HUES6 (cell line): ENCODE measurements around the gene CA9.
"Not testable (repeated sequence)": the region's sequence is repeated elsewhere in the genome, so short reads cannot be mapped to it uniquely, and the experiment has no call there.

Source experiments
- H3K27ac ChIP-seq: 2 replicates; pipeline ENCODE4 v1.7.0; 2013; ENCODE audit warnings: low read depth, mild to moderate bottlenecking, low read length, inconsistent platforms
- H3K27me3 ChIP-seq: 2 replicates; pipeline ENCODE4 v1.6.1; 2013; ENCODE audit warnings: low read length; ENCODE audit not compliant: control insufficient read depth, insufficient read depth
- H3K36me3 ChIP-seq: 2 replicates; pipeline ENCODE4 v1.6.1; 2013; ENCODE audit warnings: low read length; ENCODE audit not compliant: control insufficient read depth, insufficient read depth
- H3K4me1 ChIP-seq: 2 replicates; pipeline ENCODE4 v1.6.1; 2013; ENCODE audit warnings: low read length; ENCODE audit not compliant: control insufficient read depth, insufficient read depth
- H3K4me3 ChIP-seq: 2 replicates; pipeline ENCODE4 v1.5.1; 2013; ENCODE audit warnings: low read depth, low read length
- H3K9ac ChIP-seq: one replicate; pipeline ENCODE4 v1.6.1; 2013; ENCODE audit warnings: mild to moderate bottlenecking, low read length
- H3K9me3 ChIP-seq: 2 replicates; pipeline ENCODE4 v1.6.1; 2013; ENCODE audit warnings: low read depth, low read length; ENCODE audit not compliant: control insufficient read depth, insufficient read depth

CA9 gene

DNA sequence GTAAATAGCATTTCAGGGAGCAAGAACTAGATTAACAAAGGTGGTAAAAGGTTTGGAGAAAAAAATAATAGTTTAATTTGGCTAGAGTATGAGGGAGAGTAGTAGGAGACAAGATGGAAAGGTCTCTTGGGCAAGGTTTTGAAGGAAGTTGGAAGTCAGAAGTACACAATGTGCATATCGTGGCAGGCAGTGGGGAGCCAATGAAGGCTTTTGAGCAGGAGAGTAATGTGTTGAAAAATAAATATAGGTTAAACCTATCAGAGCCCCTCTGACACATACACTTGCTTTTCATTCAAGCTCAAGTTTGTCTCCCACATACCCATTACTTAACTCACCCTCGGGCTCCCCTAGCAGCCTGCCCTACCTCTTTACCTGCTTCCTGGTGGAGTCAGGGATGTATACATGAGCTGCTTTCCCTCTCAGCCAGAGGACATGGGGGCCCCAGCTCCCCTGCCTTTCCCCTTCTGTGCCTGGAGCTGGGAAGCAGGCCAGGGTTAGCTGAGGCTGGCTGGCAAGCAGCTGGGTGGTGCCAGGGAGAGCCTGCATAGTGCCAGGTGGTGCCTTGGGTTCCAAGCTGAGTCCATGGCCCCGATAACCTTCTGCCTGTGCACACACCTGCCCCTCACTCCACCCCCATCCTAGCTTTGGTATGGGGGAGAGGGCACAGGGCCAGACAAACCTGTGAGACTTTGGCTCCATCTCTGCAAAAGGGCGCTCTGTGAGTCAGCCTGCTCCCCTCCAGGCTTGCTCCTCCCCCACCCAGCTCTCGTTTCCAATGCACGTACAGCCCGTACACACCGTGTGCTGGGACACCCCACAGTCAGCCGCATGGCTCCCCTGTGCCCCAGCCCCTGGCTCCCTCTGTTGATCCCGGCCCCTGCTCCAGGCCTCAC is at the start of gene CA9:
Gene CA9, plus strand, starts transcription at position 797 of the 893 bp plus-strand sequence. Its CDS starts 32 bp downstream, at position 829.
- no peaks in the 10 kb centered on the region for H3K36me3 ChIP-seq
- peaks cover 22% of the 10 kb centered on the region for H3K27me3 ChIP-seq
- H3K4me3 ChIP-seq = no peak within 1 kb of the TSS
- H3K9ac ChIP-seq = no peak within 1 kb of the TSS
- H3K27ac ChIP-seq = no peak within 1 kb of the TSS
- peaks cover 6% of the 10 kb centered on the region; the same call in 1 of the 2 replicates for H3K4me1 ChIP-seq
- H3K9me3 ChIP-seq = no peaks in the 10 kb centered on the region

GRCh38 chr9:35627575-35627974 is 46.2 kb upstream of the CA9 start:
- Histone ChIP-seq H3K4me1 (no peaks in the 10 kb centered on the region), H3K9ac (no peak overlapping the region), H3K36me3 (no peaks in the 10 kb centered on the region)

DNA sequence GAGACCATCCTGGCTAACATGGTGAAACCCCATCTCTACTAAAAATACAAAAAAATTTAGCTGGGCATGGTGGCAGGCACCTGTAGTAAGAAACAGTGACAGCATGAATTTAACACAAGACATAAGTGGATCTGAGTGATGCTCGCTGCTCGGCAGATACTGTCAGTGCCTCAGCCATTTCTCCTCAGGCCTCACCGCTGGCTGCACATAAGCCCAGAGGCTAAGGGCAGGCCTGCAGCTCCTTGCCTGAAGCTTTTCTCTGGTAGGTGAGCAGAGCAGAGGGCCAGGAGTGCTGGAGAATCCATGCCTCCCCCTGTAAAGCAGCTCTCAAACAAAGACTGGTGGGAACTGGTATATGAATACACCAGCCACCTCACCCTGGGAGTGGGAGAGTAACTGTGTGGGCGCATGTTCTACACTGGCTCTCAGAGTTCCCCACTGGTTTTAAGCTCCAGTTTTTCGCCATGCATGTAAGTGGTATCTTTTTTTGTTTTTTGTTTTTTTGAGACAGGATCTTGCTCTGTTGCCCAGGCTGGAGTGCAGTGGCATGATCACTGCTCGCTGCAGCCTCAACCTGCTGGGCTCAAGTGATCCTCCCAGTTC is 45.2 kb upstream of the CA9 start:
- Histone ChIP-seq H3K36me3 (no peaks in the 10 kb centered on the region), H3K27me3 (no peaks in the 10 kb centered on the region), H3K9ac (no peak overlapping the region), H3K4me3 (no peak overlapping the region), H3K27ac (no peak overlapping the region), H3K4me1 (no peaks in the 10 kb centered on the region), H3K9me3 (no peaks in the 10 kb centered on the region)

More at GRCh38 chr9:35627575-35627974, 46.2 kb upstream of the CA9 start:
- Histone ChIP-seq H3K27ac (no peak overlapping the region), H3K4me3 (no peak overlapping the region), H3K9me3 (no peaks in the 10 kb centered on the region), H3K27me3 (no peaks in the 10 kb centered on the region)

GRCh38 chr9:35629597-35629996 is 44.1 kb upstream of the CA9 start:
- H3K9me3 ChIP-seq = no peaks in the 10 kb centered on the region
- H3K9ac ChIP-seq = no peak overlapping the region
- no peak overlapping the region for H3K27ac ChIP-seq
- no peaks in the 10 kb centered on the region for H3K4me1 ChIP-seq
- H3K4me3 ChIP-seq = no peak overlapping the region
- H3K36me3 ChIP-seq = no peaks in the 10 kb centered on the region
- no peaks in the 10 kb centered on the region for H3K27me3 ChIP-seq

- no peak overlapping the region for H3K27ac ChIP-seq
- H3K9ac ChIP-seq = no peak overlapping the region
- no peak overlapping the region for H3K4me3 ChIP-seq
Measured at GRCh38 chr9:35635730-35636129, 38.0 kb upstream of the CA9 start.

GRCh38 chr9:35636135-35636876 is 37.4 kb upstream of the CA9 start:
- Histone ChIP-seq H3K4me3 (no peak overlapping the region), H3K9ac (no peak overlapping the region), H3K4me1 (no peaks in the 10 kb centered on the region), H3K9me3 (no peaks in the 10 kb centered on the region), H3K27ac (no peak overlapping the region), H3K27me3 (no peaks in the 10 kb centered on the region), H3K36me3 (peaks cover 2% of the 10 kb centered on the region; the same call in 1 of the 2 replicates)

More at GRCh38 chr9:35635730-35636129, 38.0 kb upstream of the CA9 start:
- H3K36me3 ChIP-seq = no peaks in the 10 kb centered on the region
- H3K27me3 ChIP-seq = no peaks in the 10 kb centered on the region
- H3K4me1 ChIP-seq = no peaks in the 10 kb centered on the region
- H3K9me3 ChIP-seq = no peaks in the 10 kb centered on the region

DNA sequence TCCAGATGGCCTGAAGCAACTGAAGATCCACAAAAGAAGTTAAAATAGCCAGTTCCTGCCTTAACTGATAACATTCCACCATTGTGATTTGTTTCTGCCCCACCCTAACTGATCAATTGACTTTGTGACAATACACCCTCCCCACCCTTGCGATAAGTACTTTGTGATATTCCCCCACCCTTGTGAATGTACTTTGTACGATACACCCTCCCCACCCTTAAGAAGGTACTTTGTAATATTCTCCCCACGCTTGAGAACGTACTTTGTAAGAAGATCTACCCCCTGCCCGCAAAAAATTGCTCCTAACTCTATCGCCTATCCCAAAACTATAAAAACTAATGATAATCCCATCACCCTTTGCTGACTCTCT is 36.9 kb upstream of the CA9 start:
- H3K36me3 ChIP-seq, H3K9me3 ChIP-seq, H3K27ac ChIP-seq, H3K9ac ChIP-seq, H3K27me3 ChIP-seq, H3K4me1 ChIP-seq, H3K4me3 ChIP-seq: not testable (repeated sequence)

GRCh38 chr9:35637427-35637955 is 36.2 kb upstream of the CA9 start:
- not testable (repeated sequence) for H3K27me3 ChIP-seq, H3K9me3 ChIP-seq, H3K4me3 ChIP-seq, H3K36me3 ChIP-seq, H3K4me1 ChIP-seq, H3K27ac ChIP-seq, H3K9ac ChIP-seq

DNA sequence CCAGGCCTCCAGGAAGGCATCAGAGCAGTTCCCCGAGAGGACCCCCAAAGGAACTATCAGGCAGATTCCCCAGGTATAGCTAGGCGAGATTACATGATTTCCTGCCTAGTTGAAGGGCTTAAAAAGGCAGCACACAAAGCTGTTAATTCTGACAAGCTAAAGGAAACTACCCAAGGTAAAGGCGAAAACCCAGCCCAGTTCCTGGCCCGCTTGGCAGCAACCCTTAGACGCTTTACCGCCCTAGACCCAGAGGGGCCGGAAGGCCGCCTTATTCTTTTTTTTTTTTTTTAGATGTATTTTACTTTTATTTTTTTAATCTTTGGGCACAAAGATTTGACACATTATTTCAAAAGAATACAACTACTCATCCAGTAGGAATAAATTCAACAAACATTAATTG is 35.0 kb upstream of the CA9 start:
- H3K4me1 ChIP-seq, H3K27ac ChIP-seq, H3K9me3 ChIP-seq, H3K9ac ChIP-seq, H3K36me3 ChIP-seq, H3K27me3 ChIP-seq, H3K4me3 ChIP-seq: not testable (repeated sequence)

- not testable (repeated sequence) for H3K36me3 ChIP-seq, H3K9ac ChIP-seq, H3K27me3 ChIP-seq, H3K4me1 ChIP-seq, H3K4me3 ChIP-seq, H3K27ac ChIP-seq, H3K9me3 ChIP-seq
Measured at GRCh38 chr9:35639225-35639624, 34.5 kb upstream of the CA9 start.

- Histone ChIP-seq H3K27ac (no peak overlapping the region), H3K4me3 (no peak overlapping the region), H3K9ac (no peak overlapping the region), H3K9me3 (no peaks in the 10 kb centered on the region), H3K4me1 (no peaks in the 10 kb centered on the region), H3K36me3 (peaks cover 2% of the 10 kb centered on the region; the same call in 1 of the 2 replicates), H3K27me3 (no peaks in the 10 kb centered on the region)
Measured at GRCh38 chr9:35639631-35640030, 34.1 kb upstream of the CA9 start.
